DND-41 (cell line): ENCODE measurements around the gene KLHL30.

Experiments
- ATAC-seq: fragments of 200-7000 bp; cut with Tn5 transposase; 3 replicates; pipeline ENCODE4 v1.9.1; 2021; ENCODE audit warnings: low read depth; ENCODE audit not compliant: insufficient read depth
- DNase-seq: peaks from one replicate; pipeline ENCODE4 v3.0.0-alpha.2; 2020
- H2AFZ ChIP-seq: 2 replicates; pipeline ENCODE4 v1.6.0; 2012; ENCODE audit warnings: low read depth, low read length
- H3K27ac ChIP-seq: 2 replicates; pipeline ENCODE4 v1.5.1; 2012; ENCODE audit warnings: low read length, inconsistent platforms
- H3K27me3 ChIP-seq: fragments of 200-600 bp; sonication (generic); 2 replicates; pipeline ENCODE4 v1.6.0; 2012; ENCODE audit warnings: low read length, mild to moderate bottlenecking, inconsistent platforms; ENCODE audit not compliant: insufficient read depth, poor library complexity
- H3K36me3 ChIP-seq: 2 replicates; pipeline ENCODE4 v1.5.1; 2012; ENCODE audit warnings: low read length, inconsistent platforms; ENCODE audit not compliant: insufficient read depth
- H3K4me1 ChIP-seq: 2 replicates; pipeline ENCODE4 v1.5.1; 2012; ENCODE audit warnings: mild to moderate bottlenecking, low read length; ENCODE audit not compliant: insufficient read depth
- H3K4me2 ChIP-seq: 2 replicates; pipeline ENCODE4 v1.6.0; 2012; ENCODE audit warnings: mild to moderate bottlenecking, moderate library complexity, low read length, inconsistent platforms; ENCODE audit not compliant: insufficient read depth
- H3K4me3 ChIP-seq, 2 experiments: fragments of 200-600 bp in 1 of 2; shearing (Covaris generic) in 1 of 2; 2 replicates each; pipeline ENCODE4 v1.5.1; 2012 to 2016; ENCODE audit warnings: inconsistent platforms in 2 of 2, low read length in 2 of 2, mild to moderate bottlenecking in 2 of 2, low read depth in 1 of 2, moderate library complexity in 1 of 2
- H3K79me2 ChIP-seq: 2 replicates; pipeline ENCODE4 v1.6.0; 2012; ENCODE audit warnings: low read length, inconsistent platforms; ENCODE audit not compliant: insufficient read depth
- H3K9ac ChIP-seq: 2 replicates; pipeline ENCODE4 v1.6.0; 2012; ENCODE audit warnings: low read depth, mild to moderate bottlenecking, inconsistent platforms, low read length, moderate library complexity
- H3K9me3 ChIP-seq: 2 replicates; pipeline ENCODE4 v1.5.1; 2012; ENCODE audit warnings: low read length, moderate library complexity, mild to moderate bottlenecking, inconsistent platforms; ENCODE audit not compliant: insufficient read depth, severe bottlenecking
- H4K20me1 ChIP-seq: 2 replicates; pipeline ENCODE4 v1.6.0; 2012; ENCODE audit warnings: low read length; ENCODE audit not compliant: insufficient read depth
- EZH2 ChIP-seq: IDR thresholded peaks from 3 replicates; pipeline ENCODE4 v1.6.1; 2012; ENCODE audit warnings: borderline replicate concordance, low read depth, mild to moderate bottlenecking, moderate library complexity, low read length, inconsistent platforms; ENCODE audit not compliant: severe bottlenecking
- TF ChIP-seq, protein P1 (sequence below): IDR thresholded peaks from 2 replicates; pipeline ENCODE4 v1.5.1; 2012; ENCODE audit warnings: borderline replicate concordance, low read length, moderate library complexity, mild to moderate bottlenecking; ENCODE audit not compliant: poor library complexity, severe bottlenecking; ENCODE audit errors: extremely low read depth

KLHL30 gene

DNA sequence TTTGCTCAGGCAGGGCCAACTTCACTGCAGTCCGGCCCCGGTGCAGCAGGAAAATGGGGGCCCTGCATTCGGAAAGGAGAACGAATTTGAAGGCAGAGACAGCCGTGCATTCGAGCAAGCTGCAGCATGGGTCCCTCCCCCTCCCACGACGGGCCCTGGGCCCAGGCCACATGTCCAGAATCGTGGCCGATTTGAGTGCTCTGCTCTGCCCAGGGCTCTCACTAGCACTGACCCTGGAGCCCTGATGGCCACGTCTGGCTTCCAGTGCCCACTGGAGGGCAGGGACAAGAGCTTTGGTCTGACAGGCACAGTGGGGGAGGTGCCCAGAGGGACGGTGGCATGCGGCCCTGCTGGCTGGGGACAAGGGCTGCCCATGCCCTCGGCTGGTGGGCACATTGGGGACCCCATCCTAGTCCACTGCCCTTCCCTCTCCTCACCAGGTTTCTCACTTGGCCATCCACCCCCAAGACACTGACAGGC, 14.4 kb upstream of the KLHL30 start:
- H3K4me1 ChIP-seq, result no peaks in the 10 kb centered on the region
- no peak overlapping the region for H3K27ac ChIP-seq
- peaks cover 6% of the 10 kb centered on the region for H3K27me3 ChIP-seq
- no peak for DNase-seq
- no peak overlapping the region for H3K4me2 ChIP-seq
- no peaks in the 10 kb centered on the region; the same call in 1 of the 2 replicates for H4K20me1 ChIP-seq
- no peaks in the 10 kb centered on the region for H3K9me3 ChIP-seq
- no peak for TF ChIP-seq EZH2
- TF ChIP-seq, protein P1, sequence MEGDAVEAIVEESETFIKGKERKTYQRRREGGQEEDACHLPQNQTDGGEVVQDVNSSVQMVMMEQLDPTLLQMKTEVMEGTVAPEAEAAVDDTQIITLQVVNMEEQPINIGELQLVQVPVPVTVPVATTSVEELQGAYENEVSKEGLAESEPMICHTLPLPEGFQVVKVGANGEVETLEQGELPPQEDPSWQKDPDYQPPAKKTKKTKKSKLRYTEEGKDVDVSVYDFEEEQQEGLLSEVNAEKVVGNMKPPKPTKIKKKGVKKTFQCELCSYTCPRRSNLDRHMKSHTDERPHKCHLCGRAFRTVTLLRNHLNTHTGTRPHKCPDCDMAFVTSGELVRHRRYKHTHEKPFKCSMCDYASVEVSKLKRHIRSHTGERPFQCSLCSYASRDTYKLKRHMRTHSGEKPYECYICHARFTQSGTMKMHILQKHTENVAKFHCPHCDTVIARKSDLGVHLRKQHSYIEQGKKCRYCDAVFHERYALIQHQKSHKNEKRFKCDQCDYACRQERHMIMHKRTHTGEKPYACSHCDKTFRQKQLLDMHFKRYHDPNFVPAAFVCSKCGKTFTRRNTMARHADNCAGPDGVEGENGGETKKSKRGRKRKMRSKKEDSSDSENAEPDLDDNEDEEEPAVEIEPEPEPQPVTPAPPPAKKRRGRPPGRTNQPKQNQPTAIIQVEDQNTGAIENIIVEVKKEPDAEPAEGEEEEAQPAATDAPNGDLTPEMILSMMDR, result no peak
- H3K9ac ChIP-seq, result no peak overlapping the region
- no peak overlapping the region for H2AFZ ChIP-seq
- no peaks in the 10 kb centered on the region for H3K79me2 ChIP-seq
- ATAC-seq, result no peak
- H3K36me3 ChIP-seq, result no peaks in the 10 kb centered on the region
- no peak overlapping the region for H3K4me3 ChIP-seq

DNA sequence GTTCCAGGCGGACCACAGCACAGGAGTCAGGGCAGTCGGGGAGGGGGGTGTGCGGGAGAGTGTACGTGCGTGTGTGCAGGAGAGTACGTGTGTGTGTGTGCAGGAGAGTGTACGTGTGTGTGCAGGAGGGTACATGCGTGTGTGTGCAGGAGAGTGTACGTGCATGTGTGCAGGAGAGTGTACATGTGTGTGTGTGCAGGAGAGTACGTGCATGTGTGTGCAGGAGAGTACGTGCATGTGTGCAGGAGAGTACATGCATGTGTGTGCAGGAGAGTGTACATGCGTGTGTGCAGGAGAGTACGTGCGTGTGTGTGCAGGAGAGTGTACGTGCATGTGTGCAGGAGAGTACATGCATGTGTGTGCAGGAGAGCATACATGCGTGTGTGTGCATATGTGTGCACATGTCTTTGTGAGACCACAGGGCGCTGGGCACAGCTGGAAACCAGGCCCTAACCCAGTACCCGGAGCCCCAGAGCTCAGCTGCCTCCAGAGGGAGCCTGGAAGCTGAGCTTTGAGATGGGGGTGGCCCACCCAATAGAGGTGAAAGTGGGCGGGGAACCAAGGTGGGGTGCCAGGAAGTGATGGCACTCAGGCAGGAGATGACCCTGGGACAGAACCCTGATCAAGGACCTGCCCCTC, 13.9 kb upstream of the KLHL30 start:
- Histone ChIP-seq H3K27ac (no peak overlapping the region), H3K27me3 (peaks cover 3% of the 10 kb centered on the region), H3K4me1 (no peaks in the 10 kb centered on the region), H3K79me2 (no peaks in the 10 kb centered on the region), H3K9ac (no peak overlapping the region), H3K4me3 (no peak overlapping the region), H3K4me2 (no peak overlapping the region), H3K36me3 (no peaks in the 10 kb centered on the region), H4K20me1 (no peaks in the 10 kb centered on the region; the same call in 1 of the 2 replicates), H3K9me3 (no peaks in the 10 kb centered on the region), H2AFZ (no peak overlapping the region)
- no peak for TF ChIP-seq EZH2
- TF ChIP-seq, protein P1, result peak; percentile 6
- ATAC-seq (0 out of 3 replicates have a peak, but pooled peaks have one; percentile 29), DNase-seq (no peak)

DNA sequence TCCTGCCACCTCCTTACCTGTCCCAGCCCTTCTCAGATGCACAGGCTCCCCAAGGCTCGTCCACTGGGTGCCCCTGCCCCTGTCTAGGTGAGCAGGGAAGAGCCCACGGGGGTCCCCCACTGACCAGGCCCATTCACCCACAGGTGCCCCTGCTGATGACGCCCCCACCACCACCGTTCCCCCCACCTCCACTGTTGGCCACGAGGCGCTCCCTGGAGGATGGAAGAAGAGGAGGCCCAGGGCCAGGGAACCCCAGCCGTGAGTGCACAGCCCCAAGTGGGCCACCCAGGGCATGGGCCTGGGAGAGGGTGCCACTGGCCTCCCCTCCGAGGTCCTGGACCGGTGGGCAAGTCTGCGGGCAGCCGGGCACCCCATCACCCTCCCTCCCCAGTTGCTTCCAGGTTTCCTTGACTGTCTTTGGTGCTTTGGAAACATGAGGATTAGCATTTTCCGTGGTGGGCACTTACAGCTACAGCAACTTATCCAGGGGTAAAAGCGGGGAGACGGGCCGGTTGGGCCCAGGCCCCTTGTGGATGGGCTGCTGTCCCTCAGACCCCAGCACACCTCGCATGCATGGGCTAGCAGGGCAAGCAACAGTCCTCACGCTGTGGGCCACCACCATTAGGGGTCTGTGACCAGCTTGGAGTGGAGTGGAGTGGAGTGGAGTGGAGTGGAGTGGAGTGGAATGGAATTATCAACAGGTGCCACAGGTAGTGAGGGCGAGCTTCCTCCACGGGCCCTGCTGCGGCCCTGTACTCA, 13.2 kb upstream of the KLHL30 start:
- no peak for DNase-seq
- 0 out of 3 replicates have a peak, but pooled peaks have one; percentile 10 for ATAC-seq
- Histone ChIP-seq H3K4me2 (no peak overlapping the region), H3K9ac (no peak overlapping the region), H3K4me1 (no peaks in the 10 kb centered on the region), H3K27ac (no peak overlapping the region), H3K27me3 (no peaks in the 10 kb centered on the region), H3K4me3 (no peak overlapping the region), H3K9me3 (no peaks in the 10 kb centered on the region), H4K20me1 (no peaks in the 10 kb centered on the region; the same call in 1 of the 2 replicates), H2AFZ (no peak overlapping the region), H3K79me2 (no peaks in the 10 kb centered on the region), H3K36me3 (no peaks in the 10 kb centered on the region)
- TF ChIP-seq, protein P1, result no peak
- TF ChIP-seq EZH2, result no peak
